Stimulated activated CD8-positive, alpha-beta memory T cell treated with anti-CD3 and anti-CD28 coated beads, Interleukin-2, amount 100 ng/mL, for 48 hours (primary cell): Measurements from ENCODE around the gene AP3B1.

ENCODE experiments used
- DNase-seq, 2 donors: peaks; one replicate each; pipeline ENCODE4 v3.0.0-alpha.2; 2020; ENCODE audit warnings: low read depth in 2 of 2

The AP3B1 gene

DNA sequence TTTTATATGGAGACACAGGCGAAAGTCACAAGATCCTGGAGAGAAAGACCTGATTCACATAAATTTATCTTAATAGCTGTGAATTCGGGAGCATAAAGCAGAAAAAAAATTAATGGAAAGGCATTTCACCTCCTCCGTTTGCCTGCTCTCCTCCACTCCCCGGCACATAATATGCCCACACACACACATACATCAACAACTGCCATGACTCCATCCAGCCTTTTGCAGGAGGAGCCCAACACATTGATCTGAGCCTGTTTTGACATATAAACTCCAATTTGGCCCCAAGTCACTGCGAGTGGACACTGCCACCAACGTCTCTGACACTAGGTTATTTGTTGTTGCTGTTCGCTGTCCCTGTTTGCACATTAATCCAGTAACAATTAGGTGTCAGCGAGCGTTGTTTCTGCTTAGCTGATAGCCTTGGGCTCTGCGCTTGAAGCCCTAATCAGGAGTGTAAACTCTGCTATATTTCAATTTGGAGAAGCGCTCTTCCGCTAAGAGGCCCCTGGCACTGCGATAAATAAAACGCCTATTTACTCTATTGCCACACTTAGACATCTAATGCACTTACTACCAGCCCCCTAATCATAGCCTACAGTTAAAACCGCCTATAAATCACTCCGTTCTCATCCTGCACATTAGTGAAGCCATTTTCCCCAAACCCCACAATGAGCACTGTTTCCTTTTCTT, 322.6 kb downstream of the AP3B1 start:
- DNase-seq = no peak

DNA sequence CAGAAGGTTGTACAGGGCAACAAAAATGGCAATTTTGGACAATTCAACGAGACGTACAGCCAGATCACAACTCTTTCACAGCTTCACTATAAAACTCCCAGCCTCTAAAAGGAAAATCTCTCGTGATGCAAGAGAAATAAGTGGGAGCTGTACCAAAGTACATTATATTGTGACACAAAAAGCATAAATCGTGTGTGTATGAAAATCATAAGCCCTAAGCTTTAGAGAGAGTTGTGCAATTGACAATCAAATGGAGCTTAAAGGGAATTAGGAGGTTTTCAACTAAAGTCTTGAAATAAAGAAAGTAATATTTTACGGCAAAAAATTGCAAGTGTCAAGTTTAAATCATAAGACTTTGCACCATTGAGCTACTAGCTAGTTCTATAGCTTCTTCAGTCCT, 323.6 kb downstream of the AP3B1 start:
- DNase-seq = no peak

DNA sequence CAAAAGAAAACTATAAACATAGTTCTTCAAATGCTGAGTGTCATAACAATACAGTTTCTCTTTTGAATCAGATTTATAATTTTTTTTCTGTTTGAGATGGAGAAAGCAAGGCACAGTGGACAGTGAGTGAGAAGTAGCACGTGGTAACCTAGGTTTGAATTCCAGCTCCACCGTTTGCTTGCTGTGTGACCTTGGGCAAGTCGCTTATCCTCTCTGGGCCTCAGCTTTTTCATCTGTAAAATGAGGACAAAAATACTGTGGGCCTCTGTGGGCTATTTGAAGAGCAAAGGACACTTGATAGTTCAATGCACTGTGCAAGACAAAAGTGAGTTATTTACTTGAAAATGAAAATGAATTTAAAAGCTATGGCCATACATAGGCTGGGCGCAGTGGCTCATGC, 330.7 kb downstream of the AP3B1 start:
- no peak for DNase-seq

DNA sequence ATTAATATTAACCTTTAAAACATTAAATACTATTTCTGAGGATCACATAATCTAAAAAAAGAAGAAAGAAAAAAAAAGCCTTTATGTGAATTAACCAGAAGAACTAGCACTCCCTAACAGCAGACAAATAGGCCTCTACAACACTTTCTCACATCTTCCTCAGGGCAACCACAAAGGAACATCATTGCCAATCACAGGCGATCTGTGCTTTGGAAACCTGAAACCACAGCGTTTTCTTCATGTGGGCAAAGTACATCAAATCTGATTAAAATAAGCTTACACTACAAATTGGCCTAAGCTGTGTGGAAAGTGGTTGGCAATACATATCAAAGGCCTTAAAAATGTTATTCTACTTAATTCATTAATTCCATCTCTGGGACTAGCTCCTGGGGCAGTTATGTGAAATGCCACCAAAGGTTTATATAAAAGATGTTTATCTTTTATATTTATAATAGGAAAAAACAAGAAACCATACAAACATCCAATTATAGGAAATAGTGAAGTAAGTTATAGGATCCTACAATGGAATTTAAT, 333.6 kb downstream of the AP3B1 start:
- no peak for DNase-seq

DNA sequence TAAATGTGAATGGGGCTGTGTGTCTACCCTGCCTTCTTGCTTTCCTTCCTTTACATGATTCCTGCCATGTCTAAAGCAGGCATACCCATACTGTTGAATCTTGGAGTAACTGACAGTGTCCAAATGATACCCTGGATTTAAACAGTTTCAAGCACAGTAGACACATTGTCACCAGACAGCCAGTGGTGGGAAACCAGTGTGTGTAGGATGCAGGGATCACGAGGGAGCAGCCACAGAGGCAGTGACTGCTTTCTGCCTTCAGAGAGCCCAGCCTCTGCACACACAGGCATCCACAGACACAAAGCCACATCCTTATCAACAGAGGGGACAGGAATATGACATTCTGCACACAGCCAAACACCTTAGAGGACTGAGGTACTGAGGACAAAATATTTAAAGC, 334.2 kb downstream of the AP3B1 start:
- no peak for DNase-seq

DNA sequence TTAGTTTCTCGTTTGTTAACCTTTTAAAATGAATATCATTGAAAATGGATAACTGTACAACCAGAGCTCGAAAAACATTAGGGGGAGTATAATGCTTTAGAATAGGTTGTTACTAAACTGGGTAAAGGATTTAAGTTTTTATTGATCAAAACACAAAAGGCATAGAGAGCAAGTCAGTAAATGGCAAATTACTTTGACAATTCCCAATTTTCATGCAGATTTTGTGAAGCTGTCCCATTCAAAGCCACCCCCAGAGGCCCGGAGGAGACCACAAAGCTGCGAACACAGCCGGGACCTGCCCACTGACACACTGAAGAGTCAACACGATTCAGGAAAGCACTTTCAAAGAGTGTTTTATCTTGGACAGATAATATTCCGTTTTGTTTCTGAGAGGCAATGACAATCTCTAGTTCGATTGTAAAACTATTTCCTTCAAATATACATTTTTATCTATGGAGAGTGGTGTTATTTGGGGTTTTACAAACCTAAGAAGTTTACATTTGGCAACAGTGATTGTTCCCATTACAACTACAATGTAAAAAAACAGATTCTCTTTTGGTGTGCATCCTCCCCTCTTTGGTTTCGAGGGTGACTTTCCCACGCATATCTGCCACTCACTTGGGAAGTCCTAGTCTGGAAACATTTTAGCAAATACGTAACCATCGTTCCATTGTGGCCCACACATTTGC, 335.7 kb downstream of the AP3B1 start:
- no peak for DNase-seq

DNA sequence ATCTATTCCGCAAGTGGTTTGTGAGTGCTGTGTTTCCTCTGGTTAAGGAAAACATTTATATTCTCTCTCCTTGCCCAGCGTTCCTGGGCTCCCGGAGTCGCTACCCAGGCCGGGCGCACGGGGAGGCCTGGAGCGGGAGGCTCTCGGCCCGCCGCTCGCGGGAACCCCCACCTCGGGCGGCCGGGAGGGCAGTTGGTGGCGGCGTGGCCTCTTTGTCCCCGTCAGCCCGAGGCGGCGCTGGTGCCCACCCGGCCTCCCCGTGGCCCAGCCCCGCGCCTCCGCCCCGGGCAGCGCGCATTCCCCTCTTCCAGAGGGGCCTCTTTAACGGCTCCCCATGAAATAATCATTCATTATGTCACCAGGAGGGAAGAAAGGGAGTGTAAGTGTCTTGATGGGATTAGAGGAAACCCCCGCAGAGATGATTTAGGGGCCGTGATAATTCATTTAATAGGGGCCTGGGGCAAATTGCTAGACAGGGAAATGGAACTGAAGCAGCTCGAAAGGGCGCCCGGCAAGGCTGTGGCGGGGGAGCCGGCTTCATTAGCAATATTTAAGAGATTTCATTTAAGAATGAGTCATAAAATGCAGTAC, 336.5 kb downstream of the AP3B1 start:
- no peak for DNase-seq

DNA sequence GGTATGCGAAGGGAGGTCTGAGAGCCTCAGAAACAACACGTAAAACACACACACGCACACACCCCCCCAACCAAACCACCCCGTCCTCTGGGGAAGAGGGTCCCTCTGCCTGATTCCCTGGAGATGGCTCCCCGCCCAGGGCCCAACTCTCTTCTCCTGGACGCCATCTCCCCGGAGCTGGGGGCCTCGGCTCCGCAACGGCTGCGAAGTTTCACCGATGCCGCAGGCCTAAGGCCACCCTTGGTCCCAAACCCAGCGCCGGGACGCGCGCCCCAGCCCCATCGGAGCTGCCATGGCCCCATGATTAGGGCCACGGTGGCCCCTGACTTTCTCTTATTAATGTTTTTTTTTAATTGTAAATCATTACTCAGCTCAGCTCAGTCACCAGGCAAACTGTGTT, 337.0 kb downstream of the AP3B1 start:
- DNase-seq = no peak

DNA sequence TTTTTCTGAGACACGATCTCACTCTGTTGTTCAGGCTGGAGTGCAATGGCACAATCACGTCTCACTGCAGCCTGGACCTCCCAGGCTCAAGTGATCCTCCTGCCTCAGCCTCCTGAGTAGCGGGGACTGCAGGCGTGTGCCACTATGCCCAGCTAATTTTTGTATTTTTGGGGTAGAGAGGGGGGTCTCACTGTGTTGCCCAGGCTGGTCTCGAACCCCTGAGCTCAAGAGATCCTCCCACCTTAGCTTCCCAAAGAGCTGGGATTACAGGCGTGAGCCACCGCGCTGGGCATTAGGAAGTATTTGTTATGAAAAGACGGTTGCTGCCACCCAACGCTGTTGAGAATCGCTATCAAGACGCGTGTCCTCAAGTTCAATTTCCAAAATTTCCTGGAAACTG, 337.4 kb downstream of the AP3B1 start:
- no peak for DNase-seq

DNA sequence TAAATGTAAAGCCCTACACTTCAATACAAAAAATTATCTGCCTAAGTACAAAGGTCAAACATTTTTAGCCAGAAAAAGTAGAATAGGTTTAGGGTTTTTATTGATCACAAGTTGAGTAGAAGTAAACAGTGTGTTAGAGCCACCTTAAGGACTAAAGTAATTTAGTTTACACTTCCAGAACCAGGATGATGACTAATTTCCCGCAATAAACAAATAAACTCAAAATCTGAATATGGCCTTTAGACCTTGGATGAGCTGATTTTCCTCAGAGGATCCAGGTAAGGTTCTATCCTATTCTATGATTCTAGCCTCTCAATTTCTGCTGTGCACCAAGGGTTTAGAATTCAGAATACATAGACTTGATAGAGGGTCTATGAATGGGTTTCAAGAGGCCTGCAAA, 338.9 kb downstream of the AP3B1 start:
- DNase-seq = no peak

DNA sequence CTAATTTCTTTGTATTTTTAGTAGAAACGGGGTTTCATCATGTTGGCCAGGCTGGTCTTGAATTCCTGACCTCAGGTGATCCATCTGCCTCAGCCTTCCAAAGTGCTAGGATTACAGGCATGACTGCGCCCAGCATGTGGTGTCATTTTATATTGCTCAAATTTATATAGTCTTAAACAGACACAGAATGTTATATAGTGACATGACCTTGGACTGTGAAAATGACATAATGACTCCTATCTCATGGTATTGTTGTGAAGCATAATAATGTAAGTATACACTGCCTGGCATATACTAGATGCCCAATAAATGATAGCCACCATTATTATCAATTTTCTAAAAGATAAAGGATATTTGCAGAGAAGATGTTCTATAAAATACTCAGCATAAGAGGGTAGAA, 341.1 kb downstream of the AP3B1 start:
- DNase-seq = no peak

DNA sequence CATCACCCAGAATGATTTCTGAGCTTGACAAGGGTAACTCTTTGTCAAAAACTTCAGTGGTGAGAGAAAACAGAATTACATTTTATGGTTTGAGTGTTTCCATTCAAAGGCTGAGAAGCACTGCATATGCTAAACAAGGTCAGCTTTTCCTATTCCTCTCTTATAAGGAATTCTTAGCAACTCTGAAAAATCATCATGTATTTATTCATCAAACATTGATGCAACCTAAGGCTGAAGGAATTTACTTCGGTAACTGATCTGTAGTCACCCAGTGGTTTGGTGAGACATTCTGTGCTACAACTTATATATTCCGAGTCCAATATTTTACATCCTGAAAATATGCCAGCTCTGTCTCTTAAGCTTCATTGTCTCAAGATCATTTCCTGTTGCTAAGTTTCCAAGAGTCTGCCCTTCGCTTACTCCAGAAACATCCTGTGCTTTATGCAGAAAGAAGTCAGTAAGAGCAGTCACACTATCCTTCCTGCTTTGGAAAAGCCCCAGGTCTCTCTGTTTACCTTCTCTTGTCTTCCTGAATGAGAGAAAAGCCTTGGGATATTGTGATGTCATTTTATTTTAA, 341.8 kb downstream of the AP3B1 start:
- DNase-seq = no peak
